Astrocyte (in vitro differentiated cells and primary cell): ENCODE data around the gene ULBP3. TPM values are rescaled to one million over a fixed set of nuclear protein-coding genes. Genes with fewer than 3 reads are reported as not detected.
A peak's percentile ranks its signal among the peaks of the same experiment; 100 is the strongest.

Experiments
- DNase-seq: peaks from one replicate; pipeline ENCODE4 v3.0.0-alpha.2; 2010; ENCODE audit warnings: low read depth
- FAIRE-seq: peaks from 2 replicates; lab custom pipeline; 2011; peaks lifted over from hg19 to GRCh38; lab: Jason Lieb, UNC
- H2AFZ ChIP-seq: 2 replicates; pipeline ENCODE4 v1.6.0; 2012; ENCODE audit warnings: low read depth, low read length, inconsistent platforms
- H3K27ac ChIP-seq: 2 replicates; pipeline ENCODE4 v1.5.1; 2011; ENCODE audit warnings: low read depth, low read length, inconsistent platforms
- H3K27me3 ChIP-seq: 2 replicates; pipeline ENCODE4 v1.6.0; 2011; ENCODE audit warnings: low read length, inconsistent platforms; ENCODE audit not compliant: insufficient read depth
- H3K36me3 ChIP-seq: 2 replicates; pipeline ENCODE4 v1.5.1; 2011; ENCODE audit warnings: low read length, inconsistent platforms; ENCODE audit not compliant: insufficient read depth
- H3K4me1 ChIP-seq: 2 replicates; pipeline ENCODE4 v1.5.1; 2011; ENCODE audit warnings: low read length, inconsistent platforms; ENCODE audit not compliant: insufficient read depth
- H3K4me2 ChIP-seq: 2 replicates; pipeline ENCODE4 v1.6.0; 2012; ENCODE audit warnings: low read length, inconsistent platforms
- H3K4me3 ChIP-seq: 2 replicates; pipeline ENCODE4 v1.5.1; 2011; ENCODE audit warnings: low read depth, mild to moderate bottlenecking, low read length, inconsistent platforms; ENCODE audit not compliant: insufficient read depth
- H3K79me2 ChIP-seq: 2 replicates; pipeline ENCODE4 v1.6.0; 2012; ENCODE audit warnings: mild to moderate bottlenecking, low read length, inconsistent platforms; ENCODE audit not compliant: insufficient read depth
- H3K9ac ChIP-seq: 2 replicates; pipeline ENCODE4 v1.6.0; 2012; ENCODE audit warnings: mild to moderate bottlenecking, low read length, inconsistent platforms
- H3K9me3 ChIP-seq: 2 replicates; pipeline ENCODE4 v1.5.1; 2012; ENCODE audit warnings: low read depth, mild to moderate bottlenecking, low read length, inconsistent platforms; ENCODE audit not compliant: insufficient read depth
- H4K20me1 ChIP-seq: 2 replicates; pipeline ENCODE4 v1.6.0; 2012; ENCODE audit warnings: low read length, inconsistent platforms; ENCODE audit not compliant: insufficient read depth
- H3K27ac Mint-ChIP-seq: one replicate; pipeline ENCODE4 v1.8.0; 2021; ENCODE audit warnings: mild to moderate bottlenecking, mixed read lengths; ENCODE audit not compliant: unreplicated experiment
- H3K27me3 Mint-ChIP-seq: one replicate; pipeline ENCODE4 v1.8.0; 2021; ENCODE audit warnings: low read depth, mixed read lengths; ENCODE audit not compliant: unreplicated experiment
- H3K36me3 Mint-ChIP-seq: one replicate; pipeline ENCODE4 v1.8.0; 2021; ENCODE audit warnings: low read depth, mixed read lengths; ENCODE audit not compliant: unreplicated experiment
- H3K4me1 Mint-ChIP-seq: one replicate; pipeline ENCODE4 v1.8.0; 2021; ENCODE audit warnings: low read depth, mixed read lengths; ENCODE audit not compliant: unreplicated experiment
- H3K4me3 Mint-ChIP-seq: one replicate; pipeline ENCODE4 v1.8.0; 2021; ENCODE audit warnings: mild to moderate bottlenecking, moderate library complexity, mixed read lengths; ENCODE audit not compliant: unreplicated experiment
- H3K9me3 Mint-ChIP-seq: one replicate; pipeline ENCODE4 v1.8.0; 2021; ENCODE audit warnings: mild to moderate bottlenecking, mixed read lengths; ENCODE audit not compliant: unreplicated experiment
- EZH2 ChIP-seq: IDR thresholded peaks from 2 replicates; pipeline ENCODE4 v1.6.1; 2012; ENCODE audit warnings: mild to moderate bottlenecking, low read length, inconsistent platforms; ENCODE audit not compliant: insufficient read depth
- total RNA-seq: library from RNA; stranded (reverse); gene quantifications from 2 replicates; pipeline ENCODE4 v1.2.1, GENCODE V29; 2021
- TF ChIP-seq, protein P1 (sequence below): IDR thresholded peaks from 2 replicates; pipeline ENCODE4 v1.5.1; 2011; ENCODE audit warnings: low read depth, mild to moderate bottlenecking, inconsistent platforms, low read length, moderate library complexity; ENCODE audit not compliant: insufficient read depth

Gene ULBP3
- total RNA-seq, 1 donor from 2014 or later, result 14.7 TPM

- Histone ChIP-seq H3K36me3 (no peaks in the 10 kb centered on the region), H3K4me2 (no peak overlapping the region), H3K9me3 (no peaks in the 10 kb centered on the region), H3K4me1 (no peaks in the 10 kb centered on the region), H3K27me3 (peaks cover 25% of the 10 kb centered on the region), H2AFZ (no peak overlapping the region), H3K27ac (no peak overlapping the region), H3K79me2 (no peaks in the 10 kb centered on the region), H3K4me3 (no peak overlapping the region), H4K20me1 (no peaks in the 10 kb centered on the region), H3K9ac (no peak overlapping the region)
- Mint-ChIP-seq H3K27me3 (peaks cover 28% of the 10 kb centered on the region), H3K4me3 (no peak overlapping the region), H3K9me3 (no peaks in the 10 kb centered on the region), H3K4me1 (peaks cover 5% of the 10 kb centered on the region), H3K27ac (no peak overlapping the region), H3K36me3 (no peaks in the 10 kb centered on the region)
- TF ChIP-seq EZH2, result no peak
- TF ChIP-seq, protein P1, sequence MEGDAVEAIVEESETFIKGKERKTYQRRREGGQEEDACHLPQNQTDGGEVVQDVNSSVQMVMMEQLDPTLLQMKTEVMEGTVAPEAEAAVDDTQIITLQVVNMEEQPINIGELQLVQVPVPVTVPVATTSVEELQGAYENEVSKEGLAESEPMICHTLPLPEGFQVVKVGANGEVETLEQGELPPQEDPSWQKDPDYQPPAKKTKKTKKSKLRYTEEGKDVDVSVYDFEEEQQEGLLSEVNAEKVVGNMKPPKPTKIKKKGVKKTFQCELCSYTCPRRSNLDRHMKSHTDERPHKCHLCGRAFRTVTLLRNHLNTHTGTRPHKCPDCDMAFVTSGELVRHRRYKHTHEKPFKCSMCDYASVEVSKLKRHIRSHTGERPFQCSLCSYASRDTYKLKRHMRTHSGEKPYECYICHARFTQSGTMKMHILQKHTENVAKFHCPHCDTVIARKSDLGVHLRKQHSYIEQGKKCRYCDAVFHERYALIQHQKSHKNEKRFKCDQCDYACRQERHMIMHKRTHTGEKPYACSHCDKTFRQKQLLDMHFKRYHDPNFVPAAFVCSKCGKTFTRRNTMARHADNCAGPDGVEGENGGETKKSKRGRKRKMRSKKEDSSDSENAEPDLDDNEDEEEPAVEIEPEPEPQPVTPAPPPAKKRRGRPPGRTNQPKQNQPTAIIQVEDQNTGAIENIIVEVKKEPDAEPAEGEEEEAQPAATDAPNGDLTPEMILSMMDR, result no peak
- FAIRE-seq, result no peak
- peak; percentile 4 for DNase-seq
Measured at GRCh38 chr6:150093397-150093796, 24.5 kb upstream of the ULBP3 start.

DNA sequence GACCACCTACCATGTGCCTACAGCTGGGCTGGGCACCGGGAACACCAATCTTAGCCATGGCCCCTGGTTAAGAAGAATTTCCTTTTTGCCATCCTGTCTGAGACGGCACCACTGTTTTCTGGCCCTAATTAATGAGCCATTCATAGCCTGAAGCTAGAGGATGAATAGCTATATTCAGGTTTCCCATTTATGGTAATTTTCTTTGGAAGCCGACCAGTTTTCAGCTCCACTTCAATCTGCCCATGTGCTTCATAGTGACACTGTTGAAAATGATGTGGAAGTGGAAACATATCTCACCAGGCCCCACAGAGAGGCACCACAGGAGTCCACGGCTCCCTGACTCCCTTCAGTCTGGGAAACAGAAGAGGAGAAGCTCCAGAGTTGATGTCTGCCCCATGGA, 22.6 kb upstream of the ULBP3 start:
- Mint-ChIP-seq H3K36me3 (no peaks in the 10 kb centered on the region), H3K4me3 (no peak overlapping the region), H3K27me3 (peaks cover 28% of the 10 kb centered on the region), H3K27ac (no peak overlapping the region), H3K4me1 (peaks cover 5% of the 10 kb centered on the region), H3K9me3 (no peaks in the 10 kb centered on the region)
- Histone ChIP-seq H3K36me3 (no peaks in the 10 kb centered on the region), H3K9ac (no peak overlapping the region), H3K27ac (no peak overlapping the region), H3K27me3 (peaks cover 25% of the 10 kb centered on the region), H2AFZ (no peak overlapping the region), H4K20me1 (no peaks in the 10 kb centered on the region), H3K4me1 (no peaks in the 10 kb centered on the region), H3K9me3 (no peaks in the 10 kb centered on the region), H3K4me2 (no peak overlapping the region), H3K79me2 (no peaks in the 10 kb centered on the region), H3K4me3 (no peak overlapping the region)
- DNase-seq, result peak; percentile 21
- FAIRE-seq, result no peak
- TF ChIP-seq, protein P1, result no peak
- TF ChIP-seq EZH2, result no peak

DNA sequence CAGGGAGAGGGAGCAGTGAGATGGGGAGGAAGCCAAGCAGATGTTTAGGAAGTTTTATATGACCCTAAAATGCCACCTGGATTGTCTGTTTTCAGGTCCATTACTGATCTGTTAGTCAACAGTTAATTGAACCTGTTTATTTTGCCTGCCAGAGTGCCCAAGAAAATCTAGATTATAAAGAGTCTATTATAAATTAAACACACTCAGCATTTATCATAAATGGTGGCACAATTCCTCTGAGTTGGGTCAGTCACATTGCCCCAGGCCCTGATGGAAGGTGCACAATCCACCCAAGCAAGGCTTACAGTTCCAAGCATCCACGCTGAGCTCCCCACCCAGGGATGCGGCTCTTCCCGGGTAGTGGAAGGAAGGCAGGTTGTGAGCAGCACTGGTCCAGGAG, 21.4 kb upstream of the ULBP3 start:
- FAIRE-seq, result no peak
- Mint-ChIP-seq H3K9me3 (no peaks in the 10 kb centered on the region), H3K4me3 (no peak overlapping the region), H3K27ac (no peak overlapping the region), H3K27me3 (peaks cover 21% of the 10 kb centered on the region), H3K4me1 (peaks cover 5% of the 10 kb centered on the region), H3K36me3 (no peaks in the 10 kb centered on the region)
- Histone ChIP-seq H3K36me3 (no peaks in the 10 kb centered on the region), H3K4me2 (no peak overlapping the region), H3K79me2 (no peaks in the 10 kb centered on the region), H3K4me3 (no peak overlapping the region), H3K4me1 (no peaks in the 10 kb centered on the region), H3K9ac (no peak overlapping the region), H2AFZ (no peak overlapping the region), H3K9me3 (no peaks in the 10 kb centered on the region), H3K27ac (no peak overlapping the region), H4K20me1 (no peaks in the 10 kb centered on the region), H3K27me3 (peaks cover 14% of the 10 kb centered on the region)
- TF ChIP-seq EZH2, result no peak
- TF ChIP-seq, protein P1, result no peak
- DNase-seq, result no peak
